ENCODE data around the gene YBEY. TPM values are rescaled to one million over a fixed set of nuclear protein-coding genes. Genes with fewer than 3 reads are reported as not detected.

Gene YBEY
- total RNA-seq, 3 donors from 2014 or later: 15.4 to 22.8 (median 17.3) TPM

DNA sequence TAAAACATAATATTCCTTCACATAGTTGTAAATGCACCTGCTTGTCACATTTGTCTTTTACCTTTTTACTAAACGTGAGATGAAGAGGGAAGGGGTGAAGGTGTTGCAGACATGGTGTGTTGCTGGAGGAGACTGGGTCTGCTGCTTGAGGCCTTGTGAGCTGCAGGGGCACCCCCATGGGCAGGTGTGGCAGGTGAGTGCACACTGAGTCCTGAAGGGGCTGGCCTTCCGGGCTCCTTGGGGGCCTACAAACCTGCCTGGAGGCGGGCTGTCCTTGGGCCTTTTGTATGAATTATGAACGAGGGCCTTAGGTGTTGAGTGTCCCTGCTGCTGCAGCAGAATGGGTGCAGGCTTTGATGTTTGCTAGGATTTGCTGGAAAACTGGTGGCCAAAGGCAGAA is 41.6 kb downstream of the YBEY start:
- Histone ChIP-seq H3K4me1 (peaks cover 3% of the 10 kb centered on the region in 2 donors), H3K4me3 (no peak overlapping the region), H3K36me3 (no peaks in the 10 kb centered on the region), H3K27me3 (no peaks in the 10 kb centered on the region), H3K9me3 (no peaks in the 10 kb centered on the region), H3K27ac (no peak overlapping the region)
- TF ChIP-seq, protein P1, sequence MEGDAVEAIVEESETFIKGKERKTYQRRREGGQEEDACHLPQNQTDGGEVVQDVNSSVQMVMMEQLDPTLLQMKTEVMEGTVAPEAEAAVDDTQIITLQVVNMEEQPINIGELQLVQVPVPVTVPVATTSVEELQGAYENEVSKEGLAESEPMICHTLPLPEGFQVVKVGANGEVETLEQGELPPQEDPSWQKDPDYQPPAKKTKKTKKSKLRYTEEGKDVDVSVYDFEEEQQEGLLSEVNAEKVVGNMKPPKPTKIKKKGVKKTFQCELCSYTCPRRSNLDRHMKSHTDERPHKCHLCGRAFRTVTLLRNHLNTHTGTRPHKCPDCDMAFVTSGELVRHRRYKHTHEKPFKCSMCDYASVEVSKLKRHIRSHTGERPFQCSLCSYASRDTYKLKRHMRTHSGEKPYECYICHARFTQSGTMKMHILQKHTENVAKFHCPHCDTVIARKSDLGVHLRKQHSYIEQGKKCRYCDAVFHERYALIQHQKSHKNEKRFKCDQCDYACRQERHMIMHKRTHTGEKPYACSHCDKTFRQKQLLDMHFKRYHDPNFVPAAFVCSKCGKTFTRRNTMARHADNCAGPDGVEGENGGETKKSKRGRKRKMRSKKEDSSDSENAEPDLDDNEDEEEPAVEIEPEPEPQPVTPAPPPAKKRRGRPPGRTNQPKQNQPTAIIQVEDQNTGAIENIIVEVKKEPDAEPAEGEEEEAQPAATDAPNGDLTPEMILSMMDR (IDR thresholded peaks at IDR 0.05): no peak
- TF ChIP-seq POLR2AphosphoS5 (IDR thresholded peaks at IDR 0.05) (no peak), POLR2A (IDR thresholded peaks at IDR 0.05) (no peak)
- no peak for DNase-seq (ENCODE audit: low spot score in 2 of 2)
- intact Hi-C loops (cut with DNase I; ENCODE audit: low total_unique reads): no loop called here

- TF ChIP-seq, protein P1 (IDR thresholded peaks at IDR 0.05): no peak
- TF ChIP-seq POLR2AphosphoS5 (IDR thresholded peaks at IDR 0.05): no peak
- no peak for TF ChIP-seq POLR2A (IDR thresholded peaks at IDR 0.05)
- H3K4me1 ChIP-seq: no peaks in the 10 kb centered on the region
- H3K9me3 ChIP-seq: no peaks in the 10 kb centered on the region
- no peak overlapping the region for H3K4me3 ChIP-seq
- DNase-seq (ENCODE audit: low spot score in 2 of 2): no peak
- intact Hi-C loops (cut with DNase I; ENCODE audit: low total_unique reads): no loop called here
- no peak overlapping the region for H3K27ac ChIP-seq
- no peaks in the 10 kb centered on the region for H3K27me3 ChIP-seq
- no peaks in the 10 kb centered on the region for H3K36me3 ChIP-seq
These were observed 42.0 kb downstream of the YBEY start for GRCh38 chr21:46328151-46328550.

DNA sequence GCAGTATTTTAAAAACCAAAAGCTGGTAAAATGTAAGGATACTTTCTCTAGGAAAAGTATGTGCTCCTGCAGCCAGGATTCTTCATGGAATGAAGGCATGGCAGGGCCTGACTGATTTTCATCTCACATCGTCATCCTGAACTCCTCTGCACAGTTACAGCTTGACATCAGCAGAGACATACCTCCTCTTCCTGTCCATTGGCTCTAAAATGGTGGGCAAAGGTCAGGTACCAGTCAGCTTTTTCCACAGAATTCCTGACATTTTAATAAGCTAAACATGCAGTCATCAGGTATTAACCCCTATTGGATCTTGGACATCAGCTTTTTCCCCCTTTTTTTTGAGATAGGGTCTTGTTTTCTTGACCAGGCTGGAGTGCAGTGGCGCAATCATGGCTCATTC is 43.7 kb downstream of the YBEY start:
- no peaks in the 10 kb centered on the region for H3K9me3 ChIP-seq
- no peaks in the 10 kb centered on the region for H3K36me3 ChIP-seq
- DNase-seq (ENCODE audit: low spot score in 2 of 2): no peak
- no peak overlapping the region for H3K4me3 ChIP-seq
- H3K27ac ChIP-seq: no peak overlapping the region
- no peaks in the 10 kb centered on the region for H3K4me1 ChIP-seq
- no peaks in the 10 kb centered on the region for H3K27me3 ChIP-seq
- TF ChIP-seq POLR2AphosphoS5 (IDR thresholded peaks at IDR 0.05): no peak
- intact Hi-C loops (cut with DNase I; ENCODE audit: low total_unique reads): loop anchor here (5.0 kb wide), 1 partner anchor 1292 kb away; no protein-coding TSS in a partner anchor

- DNase-seq (ENCODE audit: low spot score in 2 of 2): no peak
- H3K36me3 ChIP-seq: no peaks in the 10 kb centered on the region
- TF ChIP-seq POLR2A (IDR thresholded peaks at IDR 0.05): no peak
- TF ChIP-seq, protein P1 (IDR thresholded peaks at IDR 0.05): no peak
- TF ChIP-seq POLR2AphosphoS5 (IDR thresholded peaks at IDR 0.05): no peak
These were observed 48.4 kb downstream of the YBEY start for GRCh38 chr21:46334351-46335140.

DNA sequence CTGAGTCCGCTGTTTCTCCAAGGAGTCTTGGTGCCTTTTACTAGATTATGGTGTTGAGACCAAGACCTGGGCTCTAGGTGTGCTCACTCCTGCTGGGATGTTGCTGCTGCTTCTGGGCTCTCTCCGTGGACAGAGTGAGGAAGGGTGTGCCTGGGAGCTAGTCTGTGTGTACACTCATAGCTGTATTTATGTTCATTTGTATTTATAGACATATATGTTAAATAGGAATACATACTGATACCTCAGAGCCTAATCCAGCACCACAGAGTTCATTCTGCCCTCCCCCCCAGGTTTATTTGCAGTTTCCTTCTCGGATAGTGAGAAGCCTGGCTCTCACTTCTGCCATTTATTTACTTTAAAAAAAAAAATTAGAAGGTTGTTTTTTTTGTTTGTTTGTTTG is 50.5 kb downstream of the YBEY start:
- Histone ChIP-seq H3K27ac (no peak overlapping the region), H3K27me3 (no peaks in the 10 kb centered on the region), H3K9me3 (no peaks in the 10 kb centered on the region), H3K4me1 (no peaks in the 10 kb centered on the region), H3K36me3 (no peaks in the 10 kb centered on the region), H3K4me3 (no peak overlapping the region)
- DNase-seq (ENCODE audit: low spot score in 2 of 2): no peak
- intact Hi-C loops (cut with DNase I; ENCODE audit: low total_unique reads): no loop called here
- no peak for TF ChIP-seq POLR2AphosphoS5 (IDR thresholded peaks at IDR 0.05)
- TF ChIP-seq, protein P1 (IDR thresholded peaks at IDR 0.05): no peak
- TF ChIP-seq POLR2A (IDR thresholded peaks at IDR 0.05): no peak

More at GRCh38 chr21:46334351-46335140, 48.4 kb downstream of the YBEY start:
- Histone ChIP-seq H3K4me1 (no peaks in the 10 kb centered on the region), H3K27me3 (no peaks in the 10 kb centered on the region), H3K4me3 (no peak overlapping the region), H3K9me3 (no peaks in the 10 kb centered on the region), H3K27ac (no peak overlapping the region)
- intact Hi-C loops (cut with DNase I; ENCODE audit: low total_unique reads): loop anchor here (5.0 kb wide), 1 partner anchor 1297 kb away; no protein-coding TSS in a partner anchor

Measured in breast epithelium (tissue), 4 donors.